Mucosa of descending colon (tissue), 3 donors: ENCODE measurements around the gene DNAJC16. TPM values are rescaled to one million over a fixed set of nuclear protein-coding genes. Genes with fewer than 3 reads are reported as not detected.

Experiments used
- ATAC-seq: fragments of 200-7000 bp; cut with Tn5 transposase; one replicate; pipeline ENCODE4 v1.9.1; 2020; ENCODE audit warnings: mild to moderate bottlenecking, moderate library complexity
- DNase-seq, 3 donors: peaks; one replicate each; pipeline ENCODE4 v3.0.0-alpha.2; 2020
- H3K36me3 ChIP-seq: fragments of 200-600 bp; one replicate; pipeline ENCODE4 v1.8.0; 2021; ENCODE audit warnings: low read depth, mild to moderate bottlenecking
- H3K4me1 ChIP-seq: fragments of 200-600 bp; one replicate; pipeline ENCODE4 v1.8.0; 2021; ENCODE audit warnings: low read depth, mild to moderate bottlenecking
- H3K4me3 ChIP-seq: fragments of 200-600 bp; one replicate; pipeline ENCODE4 v1.8.0; 2021; ENCODE audit warnings: mild to moderate bottlenecking
- H3K9me3 ChIP-seq: fragments of 200-600 bp; one replicate; pipeline ENCODE4 v1.8.0; 2021; ENCODE audit warnings: mild to moderate bottlenecking
- intact Hi-C, 2 donors: fragments of 100-400 bp; cut with DNase I in 1 of 2; cut with micrococcal nuclease in 1 of 2; formaldehyde crosslinking; loops; one replicate each; pipeline versions ENCODE4 v1.11.0 to v1.11.1; 2022; cut with DNase I, micrococcal nuclease
- total RNA-seq, 3 donors: library from RNA; stranded (reverse); fragmentation: NEBNext Ultra II Directional in 2 of 3; extraction: Animal tissue kit (Norgen Biotek cat#: 25700) in 2 of 3; gene quantifications; one replicate each; pipeline versions ENCODE4 v1.2.1 to v1.2.4, GENCODE V29; 2021 to 2023
- TF ChIP-seq, protein P1 (sequence below): fragments of 200-600 bp; IDR thresholded peaks from one replicate; pipeline ENCODE4 v1.8.0; 2022; ENCODE audit warnings: antibody characterized with exemption, mild to moderate bottlenecking
- donor health status: DM: no; HTN: no; CAD: no; lungs with moderate emphysema.
- donor health status: DM: no; HTN: no; CAD: no.
- donor health status: DM: no; HTN: yes; CAD: no.

Gene DNAJC16
- total RNA-seq, 3 donors from 2014 or later = 23.7 to 27.7 (median 23.8) TPM

DNA sequence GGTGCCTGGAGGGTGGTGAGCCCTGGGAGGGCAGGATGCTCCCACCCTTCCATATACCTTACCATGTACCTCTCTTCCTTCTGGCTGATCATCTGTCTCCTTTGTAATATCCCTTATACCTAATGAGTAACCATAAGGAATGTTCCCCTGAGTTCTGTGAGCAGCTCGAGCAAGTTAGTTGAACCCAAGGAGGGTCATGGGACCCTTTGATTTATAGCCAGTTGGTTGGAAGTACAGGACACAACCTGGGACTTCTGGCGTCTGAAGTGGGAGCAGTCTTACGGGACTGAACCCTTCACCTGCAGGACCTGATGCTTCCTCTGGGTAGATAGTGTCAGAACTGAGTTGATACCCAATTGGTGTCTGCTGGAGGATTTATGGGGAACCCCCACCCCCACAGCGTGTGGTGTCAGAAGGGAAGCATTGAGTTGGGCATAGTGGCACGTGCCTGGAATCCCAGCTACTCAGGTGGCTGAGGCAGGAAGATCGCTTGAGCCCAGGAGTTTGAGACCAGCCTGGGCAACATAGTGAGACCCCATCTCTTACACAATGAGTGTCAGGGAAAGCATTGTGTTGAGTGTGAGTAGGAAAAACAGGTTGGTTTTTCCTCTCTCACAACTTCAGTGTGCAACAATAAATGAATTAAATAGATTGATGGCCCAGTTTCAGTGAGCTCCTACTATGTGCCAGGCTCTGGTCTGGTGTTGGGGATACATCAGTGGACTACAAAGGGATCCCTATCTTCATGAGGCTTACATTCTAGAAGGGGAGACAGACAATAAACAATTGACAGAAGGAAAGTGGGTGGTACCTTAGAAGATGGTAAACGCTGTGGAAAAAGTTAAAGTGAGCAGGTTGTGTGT is 16.0 kb downstream of the DNAJC16 start:
- Histone ChIP-seq H3K4me3 (no peak overlapping the region), H3K9me3 (no peaks in the 10 kb centered on the region), H3K4me1 (no peaks in the 10 kb centered on the region), H3K36me3 (no peaks in the 10 kb centered on the region)
- TF ChIP-seq, protein P1, sequence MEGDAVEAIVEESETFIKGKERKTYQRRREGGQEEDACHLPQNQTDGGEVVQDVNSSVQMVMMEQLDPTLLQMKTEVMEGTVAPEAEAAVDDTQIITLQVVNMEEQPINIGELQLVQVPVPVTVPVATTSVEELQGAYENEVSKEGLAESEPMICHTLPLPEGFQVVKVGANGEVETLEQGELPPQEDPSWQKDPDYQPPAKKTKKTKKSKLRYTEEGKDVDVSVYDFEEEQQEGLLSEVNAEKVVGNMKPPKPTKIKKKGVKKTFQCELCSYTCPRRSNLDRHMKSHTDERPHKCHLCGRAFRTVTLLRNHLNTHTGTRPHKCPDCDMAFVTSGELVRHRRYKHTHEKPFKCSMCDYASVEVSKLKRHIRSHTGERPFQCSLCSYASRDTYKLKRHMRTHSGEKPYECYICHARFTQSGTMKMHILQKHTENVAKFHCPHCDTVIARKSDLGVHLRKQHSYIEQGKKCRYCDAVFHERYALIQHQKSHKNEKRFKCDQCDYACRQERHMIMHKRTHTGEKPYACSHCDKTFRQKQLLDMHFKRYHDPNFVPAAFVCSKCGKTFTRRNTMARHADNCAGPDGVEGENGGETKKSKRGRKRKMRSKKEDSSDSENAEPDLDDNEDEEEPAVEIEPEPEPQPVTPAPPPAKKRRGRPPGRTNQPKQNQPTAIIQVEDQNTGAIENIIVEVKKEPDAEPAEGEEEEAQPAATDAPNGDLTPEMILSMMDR = no peak
- ATAC-seq (no peak), DNase-seq (no peak)
- intact Hi-C loops = no loop called here

DNA sequence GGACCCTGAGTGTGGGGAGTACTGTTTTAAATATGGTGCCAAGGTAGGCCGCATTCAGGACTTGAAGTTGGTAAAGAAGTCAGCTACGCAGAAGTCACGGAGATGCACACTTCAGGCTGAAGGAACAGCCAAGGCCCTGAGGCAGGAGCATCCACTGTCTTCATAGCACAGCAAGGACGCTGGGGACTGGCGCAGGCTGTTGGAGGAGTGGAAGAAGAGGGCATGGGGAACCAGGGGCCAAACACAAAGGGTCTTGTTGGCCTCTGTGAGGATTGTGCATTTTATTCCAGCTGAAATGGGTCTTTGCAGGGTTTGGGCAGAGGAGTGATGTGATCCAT is 16.6 kb downstream of the DNAJC16 start:
- TF ChIP-seq, protein P1 = no peak
- Histone ChIP-seq H3K36me3 (no peaks in the 10 kb centered on the region), H3K4me3 (no peak overlapping the region), H3K9me3 (no peaks in the 10 kb centered on the region), H3K4me1 (no peaks in the 10 kb centered on the region)
- ATAC-seq (no peak), DNase-seq (no peak)
- intact Hi-C loops = no loop called here

DNA sequence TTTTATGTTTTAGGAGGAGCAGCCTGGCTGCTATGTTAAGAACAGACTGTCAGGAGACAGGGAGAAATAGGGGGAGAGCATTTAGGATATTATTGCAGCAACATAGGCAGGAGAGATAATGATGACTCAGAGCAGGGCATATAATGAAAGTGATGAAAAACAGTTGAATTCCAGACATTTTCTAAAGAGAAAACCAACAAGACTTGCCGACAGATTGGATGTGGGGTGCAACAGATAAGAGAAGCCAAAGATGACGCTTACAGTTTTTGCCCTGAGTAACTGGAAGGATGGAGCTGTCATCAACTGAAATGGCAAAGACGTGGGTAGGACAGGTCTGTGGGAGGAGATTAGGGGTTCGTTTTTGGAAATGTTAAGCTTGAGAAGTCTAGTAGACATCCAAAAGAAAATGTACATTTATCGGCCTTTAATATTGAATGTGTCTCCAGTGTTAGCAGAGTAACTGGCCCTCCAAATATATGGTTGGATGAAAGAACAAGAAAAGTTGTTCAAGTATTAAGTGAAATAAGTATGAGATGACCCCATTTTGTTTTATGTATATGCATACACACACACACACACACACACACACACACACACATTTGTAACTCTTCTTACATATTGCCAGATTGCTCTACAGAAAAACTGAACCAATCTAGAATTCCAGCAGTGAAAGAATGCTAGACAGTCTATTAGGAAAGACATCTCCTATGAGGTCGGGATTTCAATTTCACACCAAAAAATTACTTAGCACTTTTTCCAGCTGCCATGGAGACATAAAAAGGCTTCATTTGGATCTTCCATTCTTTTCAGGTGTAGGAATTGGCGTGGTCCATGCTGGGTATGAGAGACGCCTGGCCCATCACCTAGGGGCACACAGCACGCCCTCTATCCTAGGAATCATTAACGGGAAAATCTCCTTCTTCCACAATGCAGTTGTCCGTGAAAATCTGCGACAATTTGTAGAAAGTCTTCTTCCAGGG is 17.2 kb downstream of the DNAJC16 start:
- Histone ChIP-seq H3K36me3 (no peaks in the 10 kb centered on the region), H3K4me1 (no peaks in the 10 kb centered on the region), H3K9me3 (no peaks in the 10 kb centered on the region), H3K4me3 (no peak overlapping the region)
- DNase-seq (no peak), ATAC-seq (no peak)
- intact Hi-C loops = no loop called here
- TF ChIP-seq, protein P1 = no peak

- no peak for ATAC-seq
- no peak for DNase-seq
- Histone ChIP-seq H3K9me3 (no peaks in the 10 kb centered on the region), H3K4me1 (no peaks in the 10 kb centered on the region), H3K4me3 (no peak overlapping the region), H3K36me3 (no peaks in the 10 kb centered on the region)
- TF ChIP-seq, protein P1 = no peak
- intact Hi-C loops = no loop called here
Measured at GRCh38 chr1:15546641-15547040, 20.0 kb downstream of the DNAJC16 start.

DNA sequence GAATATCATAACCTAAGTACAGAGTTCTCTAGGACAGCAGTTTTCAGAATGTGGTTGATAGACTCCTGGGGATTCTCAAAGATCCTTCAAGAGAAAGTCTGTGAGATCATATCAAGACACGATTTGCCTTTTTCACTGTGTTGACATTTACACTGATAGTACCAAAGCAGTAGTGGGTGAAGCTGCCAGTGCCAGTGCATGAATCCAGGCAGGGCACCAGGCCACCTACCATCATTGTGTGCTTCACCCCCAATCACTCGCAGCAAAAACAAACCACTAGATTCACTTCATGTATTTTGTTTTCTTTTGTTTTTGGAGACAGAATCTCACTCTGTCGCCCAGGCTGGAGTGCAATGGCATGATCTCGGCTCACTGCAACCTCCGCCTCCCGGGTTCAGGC is 23.9 kb downstream of the DNAJC16 start:
- no peak for ATAC-seq
- H3K9me3 ChIP-seq = no peaks in the 10 kb centered on the region
- no peaks in the 10 kb centered on the region for H3K36me3 ChIP-seq
- TF ChIP-seq, protein P1 = no peak
- H3K4me3 ChIP-seq = no peak overlapping the region
- H3K4me1 ChIP-seq = no peaks in the 10 kb centered on the region
- intact Hi-C loops = no loop called here
- no peak for DNase-seq
